ENCODE data around the gene GPM6B.

GPM6B gene

GRCh38 chrX:13824746-13825145, 7.9 kb upstream of the GPM6B start:
- DNase-seq (ENCODE audit: low spot score) = no peak

- no peak for DNase-seq (ENCODE audit: low spot score)
These were observed 4.8 kb upstream of the GPM6B start for GRCh38 chrX:13821738-13822137.

- DNase-seq (ENCODE audit: low spot score) = no peak
These were observed 717 bp downstream of the GPM6B start for GRCh38 chrX:13816176-13816575.

- DNase-seq (ENCODE audit: low spot score) = no peak
These were observed 1.2 kb downstream of the GPM6B start for GRCh38 chrX:13815664-13816063.

- no peak for DNase-seq (ENCODE audit: low spot score)
These were observed 8.0 kb downstream of the GPM6B start for GRCh38 chrX:13808865-13809264.

- no peak for DNase-seq (ENCODE audit: low spot score)
These were observed 8.6 kb downstream of the GPM6B start for GRCh38 chrX:13808293-13808692.

GRCh38 chrX:13805241-13805640, 11.7 kb downstream of the GPM6B start:
- no peak for DNase-seq (ENCODE audit: low spot score)

- no peak for DNase-seq (ENCODE audit: low spot score)
These were observed 13.8 kb downstream of the GPM6B start for GRCh38 chrX:13803116-13803515.

GRCh38 chrX:13798184-13798583, 18.7 kb downstream of the GPM6B start:
- DNase-seq (ENCODE audit: low spot score) = no peak

- no peak for DNase-seq (ENCODE audit: low spot score)
These were observed 19.4 kb downstream of the GPM6B start for GRCh38 chrX:13797512-13797911.

GRCh38 chrX:13794417-13794816, 22.5 kb downstream of the GPM6B start:
- DNase-seq (ENCODE audit: low spot score) = no peak

- DNase-seq (ENCODE audit: low spot score) = no peak
These were observed 23.0 kb downstream of the GPM6B start for GRCh38 chrX:13793897-13794296.

- no peak for DNase-seq (ENCODE audit: low spot score)
These were observed 25.3 kb downstream of the GPM6B start for GRCh38 chrX:13791559-13791958.

- DNase-seq (ENCODE audit: low spot score) = no peak
These were observed 25.7 kb downstream of the GPM6B start for GRCh38 chrX:13791145-13791544.

- DNase-seq (ENCODE audit: low spot score) = no peak
These were observed 26.4 kb downstream of the GPM6B start for GRCh38 chrX:13790206-13791131.

- DNase-seq (ENCODE audit: low spot score) = no peak
These were observed 30.8 kb downstream of the GPM6B start for GRCh38 chrX:13786048-13786447.

GRCh38 chrX:13780868-13781427, 35.9 kb downstream of the GPM6B start:
- no peak for DNase-seq (ENCODE audit: low spot score)

GRCh38 chrX:13778916-13779315, 38.0 kb downstream of the GPM6B start:
- no peak for DNase-seq (ENCODE audit: low spot score)

- no peak for DNase-seq (ENCODE audit: low spot score)
These were observed 40.5 kb downstream of the GPM6B start for GRCh38 chrX:13776387-13776786.

GRCh38 chrX:13775837-13776236, 41.1 kb downstream of the GPM6B start:
- DNase-seq (ENCODE audit: low spot score) = no peak

- DNase-seq (ENCODE audit: low spot score) = no peak
These were observed 42.2 kb downstream of the GPM6B start for GRCh38 chrX:13774696-13775095.

GRCh38 chrX:13770013-13770535, 46.8 kb downstream of the GPM6B start:
- DNase-seq (ENCODE audit: low spot score) = no peak

- DNase-seq (ENCODE audit: low spot score) = no peak
These were observed 48.0 kb downstream of the GPM6B start for GRCh38 chrX:13768939-13769338.

Data from CD4-positive, alpha-beta T cell treated with Interleukin-15 for 4 hours (primary cell).